HG02798 (cell line): ENCODE data around the gene LHX2.

Experiments
- ATAC-seq: cut with Tn5 transposase; IDR thresholded peaks from one replicate; pipeline ENCODE4 v1.9.1; 2021; ENCODE audit warnings: mild to moderate bottlenecking; ENCODE audit not compliant: unreplicated experiment, poor library complexity

The LHX2 gene

GRCh38 chr9:124012368-124013301 lies 1.1 kb downstream of the LHX2 start:
- no peak for ATAC-seq

GRCh38 chr9:124013309-124014210 lies 2.0 kb downstream of the LHX2 start:
- no peak for ATAC-seq

GRCh38 chr9:124014211-124014955 lies 2.8 kb downstream of the LHX2 start:
- ATAC-seq, result no peak

GRCh38 chr9:124014956-124015660 lies 3.5 kb downstream of the LHX2 start:
- no peak for ATAC-seq

- no peak for ATAC-seq
Measured at GRCh38 chr9:124015661-124016131, 4.1 kb downstream of the LHX2 start.

GRCh38 chr9:124016175-124017050 lies 4.8 kb downstream of the LHX2 start:
- no peak for ATAC-seq

- no peak for ATAC-seq
Measured at GRCh38 chr9:124017051-124017928, 5.7 kb downstream of the LHX2 start.

GRCh38 chr9:124017929-124018729 lies 6.6 kb downstream of the LHX2 start:
- ATAC-seq, result no peak

- ATAC-seq, result no peak
Measured at GRCh38 chr9:124018730-124019697, 7.4 kb downstream of the LHX2 start.

- ATAC-seq, result no peak
Measured at GRCh38 chr9:124019771-124020519, 8.4 kb downstream of the LHX2 start.

- no peak for ATAC-seq
Measured at GRCh38 chr9:124020520-124021384, 9.2 kb downstream of the LHX2 start.

- ATAC-seq, result no peak
Measured at GRCh38 chr9:124021385-124021769, 9.8 kb downstream of the LHX2 start.

GRCh38 chr9:124022201-124023121 lies 10.9 kb downstream of the LHX2 start:
- no peak for ATAC-seq
